Measurements from ENCODE around the gene CRHR2.
"Not testable (repeated sequence)": the region's sequence is repeated elsewhere in the genome, so short reads cannot be mapped to it uniquely, and the experiment has no call there.

The CRHR2 gene

GRCh38 chr7:30654296-30655090, 27.8 kb downstream of the CRHR2 start:
- no peak for DNase-seq (ENCODE audit: low spot score)

GRCh38 chr7:30652698-30653641, 29.3 kb downstream of the CRHR2 start:
- DNase-seq (ENCODE audit: low spot score) = no peak

- no peak for DNase-seq (ENCODE audit: low spot score)
Measured at GRCh38 chr7:30652132-30652531, 30.1 kb downstream of the CRHR2 start.

GRCh38 chr7:30650421-30650808, 31.8 kb downstream of the CRHR2 start:
- DNase-seq (ENCODE audit: low spot score) = no peak

GRCh38 chr7:30649717-30650420, 32.4 kb downstream of the CRHR2 start:
- DNase-seq (ENCODE audit: low spot score) = no peak

GRCh38 chr7:30648744-30649540, 33.3 kb downstream of the CRHR2 start:
- no peak for DNase-seq (ENCODE audit: low spot score)

- DNase-seq (ENCODE audit: low spot score) = no peak
Measured at GRCh38 chr7:30647589-30648364, 34.5 kb downstream of the CRHR2 start.

GRCh38 chr7:30646154-30646553, 36.1 kb downstream of the CRHR2 start:
- no peak for DNase-seq (ENCODE audit: low spot score)

- no peak for DNase-seq (ENCODE audit: low spot score)
Measured at GRCh38 chr7:30645661-30646060, 36.6 kb downstream of the CRHR2 start.

GRCh38 chr7:30644286-30644955, 37.8 kb downstream of the CRHR2 start:
- DNase-seq (ENCODE audit: low spot score) = no peak

- no peak for DNase-seq (ENCODE audit: low spot score)
Measured at GRCh38 chr7:30642789-30643188, 39.5 kb downstream of the CRHR2 start.

- not testable (repeated sequence) for DNase-seq (ENCODE audit: low spot score)
Measured at GRCh38 chr7:30642322-30642721, 39.9 kb downstream of the CRHR2 start.

- DNase-seq (ENCODE audit: low spot score) = no peak
Measured at GRCh38 chr7:30635798-30636197, 46.5 kb downstream of the CRHR2 start.

- no peak for DNase-seq (ENCODE audit: low spot score)
Measured at GRCh38 chr7:30634634-30635201, 47.5 kb downstream of the CRHR2 start.

GRCh38 chr7:30634193-30634626, 48.0 kb downstream of the CRHR2 start:
- no peak for DNase-seq (ENCODE audit: low spot score)

- no peak for DNase-seq (ENCODE audit: low spot score)
Measured at GRCh38 chr7:30633223-30633622, 49.0 kb downstream of the CRHR2 start.

- no peak for DNase-seq (ENCODE audit: low spot score)
Measured at GRCh38 chr7:30630986-30631385, 51.3 kb downstream of the CRHR2 start.

- DNase-seq (ENCODE audit: low spot score) = no peak
Measured at GRCh38 chr7:30627026-30627425, 55.2 kb downstream of the CRHR2 start.

- DNase-seq (ENCODE audit: low spot score) = no peak
Measured at GRCh38 chr7:30625283-30625682, 57.0 kb downstream of the CRHR2 start.

GRCh38 chr7:30618961-30619360, 63.3 kb downstream of the CRHR2 start:
- DNase-seq (ENCODE audit: low spot score) = no peak

Data from kidney capillary endothelial cell (primary cell).